Common myeloid progenitor, CD34-positive (primary cell): ENCODE data around the gene OR10T2.

Experiments used
- CTCF ChIA-PET: fragments of 350-600 bp; sonication (Branson Sonifier 250); formaldehyde crosslinking; loops from one replicate; lab custom pipeline; 2021; ENCODE audit warnings: antibody characterized with exemption; lab: Charles Lee
- POLR2A ChIA-PET: fragments of 350-600 bp; sonication (Branson Sonifier 250); formaldehyde crosslinking; loops from one replicate; lab custom pipeline; 2021; ENCODE audit warnings: antibody characterized with exemption; lab: Charles Lee
- DNase-seq, 3 donors: peaks; one replicate each; pipeline versions ENCODE4 v3.0.0 to v3.0.0-alpha.2; 2013
- H3K27ac ChIP-seq, 2 experiments: 1 replicate in 1 of 2; 2 replicates in 1 of 2; pipeline ENCODE4 v1.7.0; 2013; ENCODE audit warnings: inconsistent platforms in 2 of 2, low read length in 2 of 2, mild to moderate bottlenecking in 2 of 2, low read depth in 1 of 2, moderate library complexity in 1 of 2; ENCODE audit not compliant: severe bottlenecking in 2 of 2, insufficient read depth in 1 of 2, poor library complexity in 1 of 2
- H3K27me3 ChIP-seq, 5 experiments: replicated peaks in 2 of 5; 1 replicate in 3 of 5; 2 replicates in 2 of 5; pipeline versions ENCODE4 v1.6.1 to v1.7.0; 2013; ENCODE audit warnings: low read length in 4 of 5, mild to moderate bottlenecking in 2 of 5, moderate library complexity in 2 of 5, inconsistent platforms in 1 of 5; ENCODE audit not compliant: insufficient read depth in 5 of 5, control insufficient read depth in 4 of 5
- H3K36me3 ChIP-seq, 4 experiments: 1 replicate in 2 of 4; 2 replicates in 2 of 4; pipeline versions ENCODE4 v1.6.1 to v1.7.0; 2013; ENCODE audit warnings: low read length in 3 of 4, control low read depth in 1 of 4, mild to moderate bottlenecking in 1 of 4; ENCODE audit not compliant: control insufficient read depth in 4 of 4, insufficient read depth in 4 of 4
- H3K4me1 ChIP-seq, 4 experiments: 1 replicate in 3 of 4; 2 replicates in 1 of 4; pipeline versions ENCODE4 v1.6.1 to v1.7.1; 2013; ENCODE audit warnings: low read length in 3 of 4, mild to moderate bottlenecking in 3 of 4, control low read depth in 1 of 4, inconsistent platforms in 1 of 4, moderate library complexity in 1 of 4; ENCODE audit not compliant: control insufficient read depth in 4 of 4, insufficient read depth in 4 of 4; ENCODE audit errors: control extremely low read depth in 1 of 4
- H3K4me3 ChIP-seq, 7 experiments: 1 replicate in 4 of 7; 2 replicates in 3 of 7; pipeline versions ENCODE4 v1.5.1 to v1.7.0; 2013; ENCODE audit warnings: mild to moderate bottlenecking in 7 of 7, low read length in 6 of 7, moderate library complexity in 6 of 7, inconsistent platforms in 2 of 7, low read depth in 2 of 7, control low read depth in 1 of 7; ENCODE audit not compliant: insufficient read depth in 4 of 7, control insufficient read depth in 1 of 7; ENCODE audit errors: extremely low read depth in 1 of 7
- H3K9me3 ChIP-seq, 5 experiments: 1 replicate in 4 of 5; 2 replicates in 1 of 5; pipeline versions ENCODE4 v1.6.1 to v1.7.1; 2013; ENCODE audit warnings: low read length in 4 of 5, mild to moderate bottlenecking in 2 of 5, inconsistent platforms in 1 of 5, low read depth in 1 of 5, moderate library complexity in 1 of 5; ENCODE audit not compliant: control insufficient read depth in 4 of 5, insufficient read depth in 2 of 5; ENCODE audit errors: control extremely low read depth in 1 of 5
- WGBS: methylation state at CpG from one replicate; pipeline ENCODE4 v1.1.5; 2013; ENCODE audit not compliant: insufficient coverage; 5-methylcytosine and 5-hydroxymethylcytosine counted together

Gene OR10T2

GRCh38 chr1:158417586-158417985 is 18.3 kb upstream of the OR10T2 start:
- Histone ChIP-seq H3K27ac (no peak overlapping the region), H3K4me3 (no peak overlapping the region), H3K9me3 (no peaks in the 10 kb centered on the region), H3K4me1 (no peaks in the 10 kb centered on the region), H3K27me3 (no peaks in the 10 kb centered on the region), H3K36me3 (no peaks in the 10 kb centered on the region)
- POLR2A ChIA-PET: no interaction called here
- CTCF ChIA-PET: no interaction called here
- DNase-seq: no peak

GRCh38 chr1:158414651-158415345 is 15.5 kb upstream of the OR10T2 start:
- Histone ChIP-seq H3K36me3 (no peaks in the 10 kb centered on the region), H3K27me3 (no peaks in the 10 kb centered on the region), H3K4me1 (no peaks in the 10 kb centered on the region), H3K9me3 (no peaks in the 10 kb centered on the region), H3K27ac (no peak overlapping the region), H3K4me3 (no peak overlapping the region)
- POLR2A ChIA-PET: no interaction called here
- no peak for DNase-seq
- 100% methylated on average over 1 of the region's 4 CpGs for WGBS
- CTCF ChIA-PET: no interaction called here

- Histone ChIP-seq H3K27ac (no peak overlapping the region), H3K4me3 (no peak overlapping the region), H3K9me3 (no peaks in the 10 kb centered on the region), H3K36me3 (no peaks in the 10 kb centered on the region), H3K27me3 (no peaks in the 10 kb centered on the region), H3K4me1 (no peaks in the 10 kb centered on the region)
- CTCF ChIA-PET: no interaction called here
- no peak for DNase-seq
- POLR2A ChIA-PET: no interaction called here
- 100% methylated on average over 4 of the region's 5 CpGs for WGBS
These were observed 7.8 kb upstream of the OR10T2 start for GRCh38 chr1:158407092-158407491.

- Histone ChIP-seq H3K36me3 (no peaks in the 10 kb centered on the region), H3K4me1 (peaks cover 0 to 6% (median 0%) of the 10 kb centered on the region in 4 experiments), H3K9me3 (no peaks in the 10 kb centered on the region), H3K4me3 (no peak overlapping the region), H3K27ac (no peak overlapping the region), H3K27me3 (no peaks in the 10 kb centered on the region)
- ChIA-PET CTCF (no interaction called here), POLR2A (no interaction called here)
- WGBS: 100% methylated on average over 2 of the region's 3 CpGs
- no peak for DNase-seq
These were observed 1.6 kb upstream of the OR10T2 start for GRCh38 chr1:158400871-158401270.

GRCh38 chr1:158396646-158397045 is 2.6 kb downstream of the OR10T2 start:
- Histone ChIP-seq H3K27ac (no peak overlapping the region), H3K4me1 (peaks cover 0 to 6% (median 0%) of the 10 kb centered on the region in 4 experiments), H3K4me3 (no peak overlapping the region), H3K27me3 (no peaks in the 10 kb centered on the region), H3K9me3 (no peaks in the 10 kb centered on the region), H3K36me3 (no peaks in the 10 kb centered on the region)
- no peak for DNase-seq
- ChIA-PET CTCF (no interaction called here), POLR2A (no interaction called here)
- WGBS: 97% methylated on average over 3 of the region's 3 CpGs

- Histone ChIP-seq H3K36me3 (no peaks in the 10 kb centered on the region), H3K4me1 (no peaks in the 10 kb centered on the region), H3K27me3 (no peaks in the 10 kb centered on the region), H3K9me3 (no peaks in the 10 kb centered on the region), H3K27ac (no peak overlapping the region), H3K4me3 (no peak overlapping the region)
- WGBS: no CpG with 5 or more reads among the region's 5 CpGs
- ChIA-PET POLR2A (no interaction called here), CTCF (no interaction called here)
- DNase-seq: no peak
These were observed 5.8 kb downstream of the OR10T2 start for GRCh38 chr1:158393476-158393875.

GRCh38 chr1:158391099-158391498 is 8.2 kb downstream of the OR10T2 start:
- DNase-seq: no peak
- ChIA-PET CTCF (no interaction called here), POLR2A (no interaction called here)
- no peak overlapping the region for H3K27ac ChIP-seq
- H3K36me3 ChIP-seq: no peaks in the 10 kb centered on the region
- H3K27me3 ChIP-seq: no peaks in the 10 kb centered on the region
- no peaks in the 10 kb centered on the region for H3K9me3 ChIP-seq
- H3K4me3 ChIP-seq: no peak overlapping the region
- no peaks in the 10 kb centered on the region for H3K4me1 ChIP-seq
